HepG2 (cell line): ENCODE data around the gene NSL1. TPM values are rescaled to one million over a fixed set of nuclear protein-coding genes. Genes with fewer than 3 reads are reported as not detected.

ENCODE experiments used
- HOMEZ ChIP-seq: IDR thresholded peaks from 2 replicates; pipeline ENCODE4 v1.6.1; 2016; ENCODE audit warnings: low read depth
- IKZF4 ChIP-seq: sonication (generic); formaldehyde crosslinking; IDR thresholded peaks from 2 replicates; pipeline ENCODE4 v1.5.1; 2020; ENCODE audit warnings: borderline replicate concordance, mild to moderate bottlenecking, low read depth, missing genetic modification reagents; ENCODE audit errors: not compliant biosample characterization
- LRRFIP1 ChIP-seq: sonication (generic); formaldehyde crosslinking; conservative IDR thresholded peaks from 2 replicates; pipeline ENCODE4 v1.4.0; 2020; ENCODE audit warnings: missing genetic modification reagents
- MEIS2 ChIP-seq: sonication (generic); formaldehyde crosslinking; IDR thresholded peaks from 2 replicates; pipeline ENCODE4 v1.9.0; 2021; ENCODE audit warnings: mild to moderate bottlenecking, missing genetic modification reagents
- RCOR2 ChIP-seq: IDR thresholded peaks from 2 replicates; pipeline ENCODE4 v1.6.1; 2016; ENCODE audit warnings: missing biosample characterization, missing genetic modification reagents
- TBX2 ChIP-seq: sonication (generic); formaldehyde crosslinking; IDR thresholded peaks from 2 replicates; pipeline ENCODE4 v1.5.0; 2020; ENCODE audit warnings: missing genetic modification reagents, mild to moderate bottlenecking, borderline replicate concordance
- YY1 ChIP-seq: IDR thresholded peaks from 2 replicates; pipeline ENCODE4 v1.6.1; 2011; ENCODE audit warnings: low read length, low read depth, moderate library complexity, mild to moderate bottlenecking; ENCODE audit not compliant: insufficient read depth, insufficient replicate concordance
- ZBTB10 ChIP-seq: sonication (generic); formaldehyde crosslinking; IDR thresholded peaks from 2 replicates; pipeline ENCODE4 v1.4.0; 2020; ENCODE audit warnings: missing genetic modification reagents, borderline replicate concordance
- ZBTB39 ChIP-seq: sonication (generic); formaldehyde crosslinking; IDR thresholded peaks from 2 replicates; pipeline ENCODE4 v1.5.0; 2020; ENCODE audit warnings: missing genetic modification reagents
- ZNF431 ChIP-seq: sonication (generic); formaldehyde crosslinking; IDR thresholded peaks from 2 replicates; pipeline ENCODE4 v1.9.0; 2022; ENCODE audit warnings: missing genetic modification reagents, low read depth, mild to moderate bottlenecking, borderline replicate concordance
- ZNF44 ChIP-seq: sonication (generic); formaldehyde crosslinking; IDR thresholded peaks from 2 replicates; pipeline ENCODE4 v1.5.1; 2020; ENCODE audit warnings: mild to moderate bottlenecking, missing genetic modification reagents
- ZNF615 ChIP-seq: sonication (generic); formaldehyde crosslinking; IDR thresholded peaks from 2 replicates; pipeline ENCODE4 v1.5.0; 2020; ENCODE audit warnings: mild to moderate bottlenecking, missing genetic modification reagents, borderline replicate concordance
- ZNF629 ChIP-seq: sonication (generic); formaldehyde crosslinking; conservative IDR thresholded peaks from 2 replicates; pipeline ENCODE4 v1.5.0; 2020; ENCODE audit warnings: missing genetic modification reagents
- ZNF674 ChIP-seq: sonication (generic); formaldehyde crosslinking; IDR thresholded peaks from 2 replicates; pipeline ENCODE4 v1.5.0; 2020; ENCODE audit warnings: low read depth, mild to moderate bottlenecking, missing genetic modification reagents
- polyA plus RNA-seq, 8 experiments: library from polyadenylated mRNA; depleted of rRNA in 3 of 8; stranded (reverse) in 7 of 8; unstranded in 1 of 8; fragments of >200 nt; fragmentation: Illumina TruSeq in 4 of 8; extraction: Trizol in 4 of 8; gene quantifications; 2 replicates each; pipeline versions ENCODE4 v1.2.1 to v1.2.3, GENCODE V29; 2011 to 2016; ENCODE audit warnings: low read depth in 4 of 8, missing spikeins in 1 of 8, mixed read lengths in 1 of 8; ENCODE audit not compliant: insufficient read depth in 1 of 8
- total RNA-seq, 5 experiments: library from RNA; depleted of rRNA; stranded (reverse); fragments of >200 nt; fragmentation: Illumina TruSeq; extraction: Trizol; gene quantifications; 2 replicates each; pipeline ENCODE4 v1.2.3, GENCODE V29; 2016; ENCODE audit warnings: low read depth in 1 of 5
- TF ChIP-seq, protein P1 (sequence below): conservative IDR thresholded peaks from 2 replicates; pipeline ENCODE4 v1.6.1; 2018; ENCODE audit warnings: missing genetic modification reagents
- TF ChIP-seq, protein P2 (sequence below): sonication (generic); formaldehyde crosslinking; IDR thresholded peaks from 2 replicates; pipeline ENCODE4 v1.8.0; 2022; ENCODE audit warnings: missing genetic modification reagents, mild to moderate bottlenecking, borderline replicate concordance

The NSL1 gene
- total and polyA plus RNA-seq, 2 of the 13 experiments (the other 11 are each of a cell fraction or from before 2014, with no cell fraction given) = 34.5 to 77.4 TPM

DNA sequence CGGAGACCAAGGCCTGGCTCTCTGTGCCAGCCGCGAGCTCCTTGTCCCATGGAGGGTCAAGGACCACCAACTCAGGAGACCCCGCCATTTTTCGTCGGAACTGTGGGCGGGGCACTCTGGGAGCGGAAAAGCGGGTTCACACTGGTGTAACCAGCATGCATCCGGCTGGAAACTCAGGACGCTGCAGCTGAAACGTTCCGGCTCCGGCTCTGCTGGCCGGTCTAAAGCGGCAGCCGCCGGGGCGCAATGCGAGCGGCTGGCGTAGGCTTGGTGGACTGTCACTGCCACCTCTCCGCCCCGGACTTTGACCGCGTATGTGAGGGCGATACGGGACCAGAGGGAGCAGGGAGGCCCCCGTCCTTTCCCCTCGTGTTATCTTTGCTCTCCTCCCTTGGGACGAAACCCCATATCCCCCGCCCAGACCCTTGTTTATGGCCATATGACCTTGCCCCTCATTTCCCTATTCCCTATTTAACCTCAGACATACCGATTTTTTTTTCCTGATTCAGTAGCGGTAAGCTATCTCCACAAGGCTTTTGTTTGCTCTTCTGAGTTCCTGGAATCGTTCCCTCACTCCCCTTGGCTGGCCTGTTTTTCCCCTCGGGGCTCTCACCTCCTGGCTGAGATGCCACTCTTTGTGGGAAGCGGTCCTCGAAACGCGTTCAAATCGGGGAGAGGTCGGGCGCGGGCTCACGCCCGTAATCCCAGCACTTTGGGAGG lies at the start of gene NSL1, which contains the start of gene TATDN3 (continued):
- TF ChIP-seq ZNF674 (CRISPR knock-in tag) (peak; percentile 35; the same call in 1 of the 2 replicates), ZNF44 (CRISPR knock-in tag) (no peak), LRRFIP1 (no peak; the same call in 1 of the 2 replicates), ZNF629 (CRISPR knock-in tag) (peak; percentile 57; the same call in 1 of the 2 replicates), ZNF615 (CRISPR knock-in tag) (peak; percentile 62; the same call in 1 of the 2 replicates), YY1 (peak; percentile 96), ZNF431 (CRISPR knock-in tag) (no peak), HOMEZ (CRISPR knock-in tag) (peak; percentile 87), IKZF4 (CRISPR knock-in tag) (no peak), ZBTB10 (peak; percentile 56; the same call in 1 of the 2 replicates), ZBTB39 (peak; percentile 33; the same call in 1 of the 2 replicates), RCOR2 (CRISPR knock-in tag) (peak; percentile 78; the same call in 1 of the 2 replicates), TBX2 (CRISPR knock-in tag) (peak; percentile 95), MEIS2 (CRISPR knock-in tag) (peak; percentile 89)
- TF ChIP-seq, protein P1, sequence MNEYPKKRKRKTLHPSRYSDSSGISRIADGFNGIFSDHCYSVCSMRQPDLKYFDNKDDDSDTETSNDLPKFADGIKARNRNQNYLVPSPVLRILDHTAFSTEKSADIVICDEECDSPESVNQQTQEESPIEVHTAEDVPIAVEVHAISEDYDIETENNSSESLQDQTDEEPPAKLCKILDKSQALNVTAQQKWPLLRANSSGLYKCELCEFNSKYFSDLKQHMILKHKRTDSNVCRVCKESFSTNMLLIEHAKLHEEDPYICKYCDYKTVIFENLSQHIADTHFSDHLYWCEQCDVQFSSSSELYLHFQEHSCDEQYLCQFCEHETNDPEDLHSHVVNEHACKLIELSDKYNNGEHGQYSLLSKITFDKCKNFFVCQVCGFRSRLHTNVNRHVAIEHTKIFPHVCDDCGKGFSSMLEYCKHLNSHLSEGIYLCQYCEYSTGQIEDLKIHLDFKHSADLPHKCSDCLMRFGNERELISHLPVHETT (CRISPR knock-in tag) = peak; percentile 96
- TF ChIP-seq, protein P2, sequence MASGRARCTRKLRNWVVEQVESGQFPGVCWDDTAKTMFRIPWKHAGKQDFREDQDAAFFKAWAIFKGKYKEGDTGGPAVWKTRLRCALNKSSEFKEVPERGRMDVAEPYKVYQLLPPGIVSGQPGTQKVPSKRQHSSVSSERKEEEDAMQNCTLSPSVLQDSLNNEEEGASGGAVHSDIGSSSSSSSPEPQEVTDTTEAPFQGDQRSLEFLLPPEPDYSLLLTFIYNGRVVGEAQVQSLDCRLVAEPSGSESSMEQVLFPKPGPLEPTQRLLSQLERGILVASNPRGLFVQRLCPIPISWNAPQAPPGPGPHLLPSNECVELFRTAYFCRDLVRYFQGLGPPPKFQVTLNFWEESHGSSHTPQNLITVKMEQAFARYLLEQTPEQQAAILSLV (CRISPR knock-in tag) = peak; percentile 96
